ENCODE measurements around the gene PPP1R3C.

GRCh38 chr10:91636892-91637291 lies 4.0 kb upstream of the PPP1R3C start:
- TF ChIP-seq CTCF (conservative IDR thresholded peaks at IDR 0.05; ENCODE audit: low read depth in 2 of 2) (no peak), EZH2 (IDR thresholded peaks at IDR 0.05; ENCODE audit: low read depth, unreplicated experiment) (no peak), POLR2AphosphoS5 (IDR thresholded peaks at IDR 0.05; ENCODE audit: low read depth) (no peak), CREB1 (CRISPR knock-in tag; IDR thresholded peaks at IDR 0.05; ENCODE audit: low read depth) (no peak), EZH2phosphoT487 (IDR thresholded peaks at IDR 0.05; ENCODE audit: unreplicated experiment) (no peak)

All from GM23338 (cell line).